ENCODE results near the gene CLCN7.

CLCN7 gene

GRCh38 chr16:1458977-1459341, 15.9 kb downstream of the CLCN7 start:
- DNase-seq: no peak

- DNase-seq: peak; percentile 34
These were observed 16.4 kb downstream of the CLCN7 start for GRCh38 chr16:1458336-1458976.

GRCh38 chr16:1457489-1458245, 17.2 kb downstream of the CLCN7 start:
- DNase-seq: no peak

GRCh38 chr16:1456951-1457350, 17.9 kb downstream of the CLCN7 start:
- DNase-seq: no peak

- DNase-seq: no peak
These were observed 19.3 kb downstream of the CLCN7 start for GRCh38 chr16:1455190-1456171.

GRCh38 chr16:1454561-1454960, 20.3 kb downstream of the CLCN7 start:
- DNase-seq: no peak

- no peak for DNase-seq
These were observed 21.5 kb downstream of the CLCN7 start for GRCh38 chr16:1453316-1453715.

- no peak for DNase-seq
These were observed 22.3 kb downstream of the CLCN7 start for GRCh38 chr16:1452530-1452929.

GRCh38 chr16:1451702-1452392, 23.0 kb downstream of the CLCN7 start:
- no peak for DNase-seq

- DNase-seq: no peak
These were observed 24.0 kb downstream of the CLCN7 start for GRCh38 chr16:1450841-1451240.

GRCh38 chr16:1450218-1450617, 24.6 kb downstream of the CLCN7 start:
- DNase-seq: no peak

- DNase-seq: no peak
These were observed 25.5 kb downstream of the CLCN7 start for GRCh38 chr16:1449201-1449788.

GRCh38 chr16:1448536-1449116, 26.2 kb downstream of the CLCN7 start:
- no peak for DNase-seq

- no peak for DNase-seq
These were observed 26.9 kb downstream of the CLCN7 start for GRCh38 chr16:1447965-1448364.

GRCh38 chr16:1446296-1447080, 28.3 kb downstream of the CLCN7 start:
- no peak for DNase-seq

GRCh38 chr16:1445518-1446203, 29.2 kb downstream of the CLCN7 start:
- DNase-seq: no peak

- DNase-seq: no peak
These were observed 29.9 kb downstream of the CLCN7 start for GRCh38 chr16:1444730-1445517.

GRCh38 chr16:1443980-1444729, 30.7 kb downstream of the CLCN7 start, which contains the start of gene CCDC154:
CCDC154 (minus strand) TSS chr16:1444556; CDS start chr16:1444322, 234 bp downstream.
- no peak for DNase-seq
